MM.1S (cell line): ENCODE measurements around the gene CCDC167.
"Not testable (repeated sequence)": the region's sequence is repeated elsewhere in the genome, so short reads cannot be mapped to it uniquely, and the experiment has no call there.

ENCODE experiments used
- DNase-seq: peaks from one replicate; pipeline ENCODE4 v3.0.0-alpha.2; 2015
- H2AFZ ChIP-seq: fragments of 300-600 bp; sonication (generic); 2 replicates; pipeline ENCODE4 v1.6.0; 2016; ENCODE audit warnings: antibody characterized with exemption, low read length
- H3F3A ChIP-seq: fragments of 300-600 bp; sonication (generic); 2 replicates; pipeline ENCODE4 v1.6.1; 2016; ENCODE audit warnings: mild to moderate bottlenecking, antibody characterized with exemption, low read length, moderate library complexity, mixed read lengths; ENCODE audit not compliant: insufficient read depth
- H3K27ac ChIP-seq: fragments of 300-600 bp; sonication (generic); 2 replicates; pipeline ENCODE4 v1.5.1; 2016; ENCODE audit warnings: mild to moderate bottlenecking, low read length
- H3K27me3 ChIP-seq: fragments of 300-600 bp; sonication (generic); replicated peaks from 2 replicates; pipeline ENCODE4 v1.6.0; 2016; ENCODE audit warnings: low read length; ENCODE audit not compliant: insufficient read depth
- H3K36me3 ChIP-seq: fragments of 300-600 bp; sonication (generic); replicated peaks from 2 replicates; pipeline ENCODE4 v1.6.1; 2016; ENCODE audit warnings: mild to moderate bottlenecking, low read length, mixed read lengths; ENCODE audit not compliant: insufficient read depth
- H3K4me1 ChIP-seq: fragments of 300-600 bp; sonication (generic); 2 replicates; pipeline ENCODE4 v1.6.1; 2016; ENCODE audit warnings: low read length, mixed read lengths
- H3K4me2 ChIP-seq: fragments of 300-600 bp; sonication (generic); 2 replicates; pipeline ENCODE4 v1.6.0; 2016; ENCODE audit warnings: low read depth, low read length
- H3K4me3 ChIP-seq: fragments of 300-600 bp; sonication (generic); 2 replicates; pipeline ENCODE4 v1.5.1; 2016; ENCODE audit warnings: low read length, mixed read lengths
- H3K79me2 ChIP-seq: fragments of 300-600 bp; sonication (generic); 2 replicates; pipeline ENCODE4 v1.6.1; 2016; ENCODE audit warnings: mixed run types, low read length, mixed read lengths
- H3K9ac ChIP-seq: fragments of 300-600 bp; sonication (generic); 2 replicates; pipeline ENCODE4 v1.6.1; 2016; ENCODE audit warnings: low read length, mixed read lengths
- H3K9me2 ChIP-seq: fragments of 300-600 bp; sonication (generic); replicated peaks from 2 replicates; pipeline ENCODE4 v1.6.1; 2016; ENCODE audit warnings: mild to moderate bottlenecking, low read length, mixed read lengths; ENCODE audit not compliant: insufficient read depth
- H3K9me3 ChIP-seq: fragments of 300-600 bp; sonication (generic); replicated peaks from 2 replicates; pipeline ENCODE4 v1.6.1; 2016; ENCODE audit warnings: mild to moderate bottlenecking, low read length, mixed read lengths; ENCODE audit not compliant: insufficient read depth
- H4K20me1 ChIP-seq: fragments of 300-600 bp; sonication (generic); 2 replicates; pipeline ENCODE4 v1.6.1; 2016; ENCODE audit warnings: mild to moderate bottlenecking, low read length, moderate library complexity, mixed read lengths; ENCODE audit not compliant: insufficient read depth
- EZH2 ChIP-seq: fragments of 300-600 bp; sonication (generic); optimal IDR thresholded peaks from 2 replicates; pipeline ENCODE3; 2017; ENCODE audit warnings: low read depth, mild to moderate bottlenecking, antibody characterized with exemption, low read length, mixed read lengths
- EZH2phosphoT487 ChIP-seq: fragments of 300-600 bp; sonication (generic); IDR thresholded peaks from 2 replicates; pipeline ENCODE4 v1.6.1; 2018; ENCODE audit warnings: antibody characterized with exemption, low read length
- TF ChIP-seq, protein P1 (sequence below): fragments of 300-600 bp; sonication (generic); IDR thresholded peaks from 2 replicates; pipeline ENCODE4 v1.5.1; 2016; ENCODE audit warnings: antibody characterized with exemption, low read length, mixed read lengths

CCDC167 gene

DNA sequence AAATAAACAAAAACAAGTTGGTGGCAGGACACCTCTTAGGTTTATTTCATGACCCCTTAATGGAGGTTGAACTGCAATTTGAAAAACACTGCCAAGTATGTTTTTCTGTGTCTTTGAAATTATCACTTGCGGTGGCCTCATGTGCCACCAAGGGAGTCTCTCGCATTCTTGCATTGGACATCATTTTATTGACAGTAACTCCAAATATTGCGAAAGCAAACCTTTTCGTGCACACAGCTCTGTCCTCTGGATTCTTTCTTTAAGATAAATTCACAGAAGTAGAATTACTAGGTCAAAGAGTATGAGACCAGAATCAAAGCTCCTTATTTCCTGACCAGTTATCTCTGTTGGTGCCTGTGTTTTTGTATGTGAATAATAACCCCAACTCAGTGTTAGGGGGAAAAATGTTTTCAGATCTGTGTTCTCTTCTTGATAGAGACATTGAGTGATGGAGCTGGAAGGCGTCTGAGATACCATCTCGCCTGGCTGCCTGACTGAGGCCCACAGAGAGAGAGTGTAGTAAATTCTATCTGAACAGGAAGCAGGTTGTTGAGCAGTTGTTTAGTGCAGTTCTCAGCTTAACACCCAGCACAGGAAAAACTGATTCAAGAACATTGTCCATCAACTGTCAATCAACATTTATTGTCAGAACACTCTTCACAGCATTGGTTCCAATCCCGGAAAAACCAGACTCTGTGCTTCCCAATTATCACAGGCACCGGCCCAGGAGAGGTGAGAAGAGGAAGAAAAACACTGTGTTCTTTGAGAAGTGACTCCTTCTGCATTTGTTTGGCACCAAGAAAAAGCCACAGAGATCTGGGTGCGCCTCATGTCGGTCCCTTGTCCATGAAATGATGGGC, 2.2 kb upstream of the CCDC167 start:
- no peak for TF ChIP-seq EZH2phosphoT487
- TF ChIP-seq, protein P1, sequence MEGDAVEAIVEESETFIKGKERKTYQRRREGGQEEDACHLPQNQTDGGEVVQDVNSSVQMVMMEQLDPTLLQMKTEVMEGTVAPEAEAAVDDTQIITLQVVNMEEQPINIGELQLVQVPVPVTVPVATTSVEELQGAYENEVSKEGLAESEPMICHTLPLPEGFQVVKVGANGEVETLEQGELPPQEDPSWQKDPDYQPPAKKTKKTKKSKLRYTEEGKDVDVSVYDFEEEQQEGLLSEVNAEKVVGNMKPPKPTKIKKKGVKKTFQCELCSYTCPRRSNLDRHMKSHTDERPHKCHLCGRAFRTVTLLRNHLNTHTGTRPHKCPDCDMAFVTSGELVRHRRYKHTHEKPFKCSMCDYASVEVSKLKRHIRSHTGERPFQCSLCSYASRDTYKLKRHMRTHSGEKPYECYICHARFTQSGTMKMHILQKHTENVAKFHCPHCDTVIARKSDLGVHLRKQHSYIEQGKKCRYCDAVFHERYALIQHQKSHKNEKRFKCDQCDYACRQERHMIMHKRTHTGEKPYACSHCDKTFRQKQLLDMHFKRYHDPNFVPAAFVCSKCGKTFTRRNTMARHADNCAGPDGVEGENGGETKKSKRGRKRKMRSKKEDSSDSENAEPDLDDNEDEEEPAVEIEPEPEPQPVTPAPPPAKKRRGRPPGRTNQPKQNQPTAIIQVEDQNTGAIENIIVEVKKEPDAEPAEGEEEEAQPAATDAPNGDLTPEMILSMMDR: no peak
- TF ChIP-seq EZH2: no peak
- H3K27ac ChIP-seq: no peak overlapping the region
- no peak for DNase-seq
- no peak overlapping the region for H2AFZ ChIP-seq
- H3K9ac ChIP-seq: no peak overlapping the region
- peaks cover 9% of the 10 kb centered on the region for H3K79me2 ChIP-seq
- H3K4me3 ChIP-seq: no peak overlapping the region
- H3K4me1 ChIP-seq: peaks cover 5% of the 10 kb centered on the region; the same call in 1 of the 2 replicates
- H3F3A ChIP-seq: no peaks in the 10 kb centered on the region
- H3K27me3 ChIP-seq: no peaks in the 10 kb centered on the region
- no peaks in the 10 kb centered on the region for H4K20me1 ChIP-seq
- H3K9me2 ChIP-seq: no peaks in the 10 kb centered on the region
- H3K9me3 ChIP-seq: no peaks in the 10 kb centered on the region
- no peak overlapping the region for H3K4me2 ChIP-seq
- H3K36me3 ChIP-seq: no peaks in the 10 kb centered on the region

DNA sequence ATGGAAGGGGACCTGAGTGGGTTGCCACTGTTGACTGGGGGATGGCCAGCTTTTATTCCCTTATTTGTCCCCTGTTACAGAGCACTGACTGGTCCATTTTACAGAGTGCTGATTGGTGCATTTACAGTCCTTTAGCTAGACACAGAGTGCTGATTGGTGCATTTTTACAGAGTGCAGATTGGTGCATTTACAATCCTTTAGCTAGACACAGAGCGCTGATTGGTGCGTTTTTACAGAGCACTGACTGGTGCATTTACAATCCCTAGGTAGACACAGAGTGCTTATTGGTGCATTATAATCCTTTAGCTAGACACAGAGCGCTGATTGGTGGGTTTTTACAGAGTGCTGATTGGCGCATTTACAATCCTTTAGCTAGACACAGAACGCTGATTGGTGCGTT, 1.2 kb upstream of the CCDC167 start:
- not testable (repeated sequence) for H3K9ac ChIP-seq, H3K4me2 ChIP-seq, H3K27ac ChIP-seq, H3K36me3 ChIP-seq, H3K9me3 ChIP-seq, DNase-seq, H4K20me1 ChIP-seq, H3K27me3 ChIP-seq, H3K79me2 ChIP-seq, H3K9me2 ChIP-seq, H3K4me1 ChIP-seq, H2AFZ ChIP-seq, H3K4me3 ChIP-seq, H3F3A ChIP-seq

DNA sequence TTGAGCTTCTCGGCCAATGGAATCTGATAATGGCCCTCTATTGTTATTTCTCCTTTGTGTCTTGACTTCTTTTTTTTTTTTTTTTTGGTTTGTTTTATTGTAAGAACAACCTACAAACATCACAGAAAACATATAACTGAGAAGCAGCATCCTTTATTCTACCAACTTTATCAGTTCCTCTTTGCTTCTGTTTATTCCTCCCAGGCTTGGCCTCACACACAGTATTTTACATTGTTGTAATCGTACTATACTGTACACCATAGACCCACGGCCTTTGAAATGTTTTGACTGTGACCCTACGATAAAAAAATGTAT, 558 bp upstream of the CCDC167 start:
- peak overlapping the region; percentile 88; the same call in 1 of the 2 replicates for H3K9ac ChIP-seq
- peak overlapping the region; percentile 84 for H3K4me3 ChIP-seq

More for the DNA sequence above, 558 bp upstream of the CCDC167 start:
- Histone ChIP-seq H2AFZ (peak overlapping the region; percentile 76), H3K27ac (no peak overlapping the region), H3K36me3 (no peaks in the 10 kb centered on the region), H3F3A (no peaks in the 10 kb centered on the region), H3K27me3 (no peaks in the 10 kb centered on the region), H3K4me1 (peaks cover 5% of the 10 kb centered on the region; the same call in 1 of the 2 replicates), H3K4me2 (peak overlapping the region; percentile 49), H3K9me3 (no peaks in the 10 kb centered on the region), H3K9me2 (no peaks in the 10 kb centered on the region), H4K20me1 (no peaks in the 10 kb centered on the region), H3K79me2 (peaks cover 9% of the 10 kb centered on the region)
- no peak for TF ChIP-seq EZH2phosphoT487
- TF ChIP-seq, protein P1: no peak
- TF ChIP-seq EZH2: no peak
- no peak for DNase-seq
